MM.1S (cell line): Measurements from ENCODE around the gene ALG5.

ENCODE experiments used
- CTCF ChIP-seq: fragments of 300-600 bp; sonication (generic); IDR thresholded peaks from 2 replicates; pipeline ENCODE4 v1.5.1; 2016; ENCODE audit warnings: antibody characterized with exemption, low read length, mixed read lengths
- EZH2 ChIP-seq: fragments of 300-600 bp; sonication (generic); optimal IDR thresholded peaks from 2 replicates; pipeline ENCODE3; 2017; ENCODE audit warnings: low read depth, mild to moderate bottlenecking, antibody characterized with exemption, low read length, mixed read lengths
- EZH2phosphoT487 ChIP-seq: fragments of 300-600 bp; sonication (generic); IDR thresholded peaks from 2 replicates; pipeline ENCODE4 v1.6.1; 2018; ENCODE audit warnings: antibody characterized with exemption, low read length

GRCh38 chr13:37039896-37040295, 40.8 kb upstream of the ALG5 start:
- TF ChIP-seq EZH2phosphoT487: no peak
- TF ChIP-seq CTCF: no peak
- no peak for TF ChIP-seq EZH2
